HUDEP-2 (cell line): ENCODE results near the gene CHADL.

Experiments used
- DNase-seq, 76 experiments: peaks; one replicate each; lab custom pipeline; 2025; ENCODE audit not compliant: unreplicated experiment in 76 of 76; lab: John Stamatoyannopoulos, UW

The CHADL gene

GRCh38 chr22:41257696-41258095, 17.0 kb upstream of the CHADL start:
- DNase-seq = no peak

- DNase-seq = no peak
These were observed 15.8 kb upstream of the CHADL start for GRCh38 chr22:41256254-41257253.

GRCh38 chr22:41254230-41254629, 13.5 kb upstream of the CHADL start:
- DNase-seq = no peak

- DNase-seq = no peak
These were observed 11.6 kb upstream of the CHADL start for GRCh38 chr22:41252365-41252764.

- no peak for DNase-seq
These were observed 9.4 kb upstream of the CHADL start for GRCh38 chr22:41250127-41250526.

- no peak for DNase-seq
These were observed 8.7 kb upstream of the CHADL start for GRCh38 chr22:41249442-41249841.

GRCh38 chr22:41248758-41249157, 8.0 kb upstream of the CHADL start:
- DNase-seq = no peak

GRCh38 chr22:41248314-41248713, 7.6 kb upstream of the CHADL start:
- no peak for DNase-seq

- DNase-seq = no peak
These were observed 7.0 kb upstream of the CHADL start for GRCh38 chr22:41247703-41248102.

- no peak for DNase-seq
These were observed 5.3 kb upstream of the CHADL start for GRCh38 chr22:41245917-41246499.

- no peak for DNase-seq
These were observed 2.6 kb upstream of the CHADL start for GRCh38 chr22:41243361-41243760.

- no peak for DNase-seq
These were observed 1.8 kb upstream of the CHADL start for GRCh38 chr22:41242396-41243117.

GRCh38 chr22:41241133-41241676, 474 bp upstream of the CHADL start:
- DNase-seq = no peak

- no peak for DNase-seq
These were observed 1.1 kb downstream of the CHADL start for GRCh38 chr22:41239443-41240128.

GRCh38 chr22:41238570-41239442, 1.9 kb downstream of the CHADL start:
- no peak for DNase-seq

- peak in 59 of 76 experiments; percentile 6 to 71 (median 50) for DNase-seq
These were observed 2.8 kb downstream of the CHADL start for GRCh38 chr22:41237707-41238569.

- DNase-seq = peak in 1 of 76 experiments; percentile 32
These were observed 3.6 kb downstream of the CHADL start for GRCh38 chr22:41237036-41237706.
